ENCODE results near the gene RTN4RL1.

The RTN4RL1 gene

DNA sequence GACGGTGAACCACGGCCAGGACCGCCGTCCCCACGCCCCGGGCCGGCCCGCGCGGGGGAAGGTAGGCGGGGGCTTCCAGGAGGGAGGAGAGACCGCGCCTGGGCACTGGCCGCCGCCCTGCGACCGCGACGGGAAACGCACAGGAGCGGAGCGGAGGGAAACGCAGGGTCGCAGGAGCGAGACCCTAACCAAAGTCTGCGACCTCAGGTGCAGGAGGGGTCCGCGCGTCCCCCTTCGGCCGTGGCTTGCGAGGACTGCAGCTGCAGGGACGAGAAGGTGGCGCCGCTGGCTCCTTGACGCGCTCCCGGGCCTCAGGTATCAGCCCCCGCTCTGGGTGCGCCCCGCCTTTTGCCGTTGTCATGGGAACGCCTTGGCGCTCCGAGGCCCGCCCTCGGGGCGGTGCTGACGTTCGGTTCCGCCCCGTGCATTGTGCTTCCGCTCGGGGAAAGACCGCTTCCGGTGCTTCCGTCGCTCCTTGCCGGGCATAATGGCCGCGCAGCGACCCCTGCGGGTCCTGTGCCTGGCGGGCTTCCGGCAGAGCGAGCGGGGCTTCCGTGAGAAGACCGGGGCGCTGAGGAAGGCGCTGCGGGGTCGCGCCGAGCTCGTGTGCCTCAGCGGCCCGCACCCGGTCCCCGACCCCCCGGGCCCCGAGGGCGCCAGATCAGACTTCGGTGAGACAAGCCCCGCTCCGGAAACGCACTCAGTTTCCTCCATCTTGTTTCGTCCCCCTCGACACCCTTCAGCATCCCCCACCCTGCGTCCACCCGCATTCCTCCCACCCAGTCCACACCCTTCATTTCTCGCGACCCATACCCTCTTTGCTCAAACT, 16.6 kb upstream of the RTN4RL1 start, which contains the start of gene OVCA2 (continued):
- TF ChIP-seq ZNF155 (tag by site-specific recombination; IDR thresholded peaks at IDR 0.05) (no peak), ZNF510 (tag by site-specific recombination; IDR thresholded peaks at IDR 0.05; ENCODE audit: insufficient replicate concordance) (no peak), SP2 (tag by site-specific recombination; IDR thresholded peaks at IDR 0.05) (peak; percentile 95), KLF1 (tag by site-specific recombination; IDR thresholded peaks at IDR 0.05) (peak; percentile 84), ZNF416 (tag by site-specific recombination; IDR thresholded peaks at IDR 0.05) (no peak), ZNF248 (tag by site-specific recombination; IDR thresholded peaks at IDR 0.05) (no peak), ZNF121 (tag by site-specific recombination; IDR thresholded peaks at IDR 0.05) (no peak), ZNF560 (tag by site-specific recombination; IDR thresholded peaks at IDR 0.05; ENCODE audit: borderline replicate concordance) (no peak), OSR2 (tag by site-specific recombination; IDR thresholded peaks at IDR 0.05) (0 out of 2 replicates have a peak, but pooled peaks have one; percentile 20), ZNF514 (tag by site-specific recombination; IDR thresholded peaks at IDR 0.05) (no peak), ZNF394 (tag by site-specific recombination; IDR thresholded peaks at IDR 0.05; ENCODE audit: borderline replicate concordance) (no peak; the same call in 1 of the 2 replicates), YY2 (tag by site-specific recombination; IDR thresholded peaks at IDR 0.05) (peak; percentile 96), WT1 (tag by site-specific recombination; IDR thresholded peaks at IDR 0.05) (no peak; the same call in 1 of the 2 replicates), ZNF423 (tag by site-specific recombination; IDR thresholded peaks at IDR 0.05) (peak; percentile 46; the same call in 1 of the 2 replicates), ZNF311 (tag by site-specific recombination; IDR thresholded peaks at IDR 0.05; ENCODE audit: borderline replicate concordance) (no peak), HOXC10 (CRISPR knock-in tag; IDR thresholded peaks at IDR 0.05) (no peak), IKZF3 (tag by site-specific recombination; IDR thresholded peaks at IDR 0.05) (no peak), ZBTB21 (tag by site-specific recombination; IDR thresholded peaks at IDR 0.05) (0 out of 2 replicates have a peak, but pooled peaks have one; percentile 37), PRDM1 (tag by site-specific recombination; IDR thresholded peaks at IDR 0.05) (no peak), ZNF629 (tag by site-specific recombination; IDR thresholded peaks at IDR 0.05) (peak; percentile 80), GLIS1 (tag by site-specific recombination; IDR thresholded peaks at IDR 0.05) (peak; percentile 72), ZNF223 (tag by site-specific recombination; IDR thresholded peaks at IDR 0.05) (no peak; the same call in 1 of the 2 replicates), FEZF1 (tag by site-specific recombination; IDR thresholded peaks at IDR 0.05) (no peak), ZNF76 (tag by site-specific recombination; IDR thresholded peaks at IDR 0.05; ENCODE audit: borderline replicate concordance, low read depth) (peak; percentile 83; the same call in 1 of the 2 replicates), ZNF596 (tag by site-specific recombination; IDR thresholded peaks at IDR 0.05) (no peak), ZEB2 (tag by site-specific recombination; IDR thresholded peaks at IDR 0.05) (peak; percentile 88), MZF1 (tag by site-specific recombination; IDR thresholded peaks at IDR 0.05; ENCODE audit: borderline replicate concordance) (no peak), MEIS1 (CRISPR knock-in tag; IDR thresholded peaks at IDR 0.05; ENCODE audit: borderline replicate concordance) (no peak)
- TF ChIP-seq, protein P1, sequence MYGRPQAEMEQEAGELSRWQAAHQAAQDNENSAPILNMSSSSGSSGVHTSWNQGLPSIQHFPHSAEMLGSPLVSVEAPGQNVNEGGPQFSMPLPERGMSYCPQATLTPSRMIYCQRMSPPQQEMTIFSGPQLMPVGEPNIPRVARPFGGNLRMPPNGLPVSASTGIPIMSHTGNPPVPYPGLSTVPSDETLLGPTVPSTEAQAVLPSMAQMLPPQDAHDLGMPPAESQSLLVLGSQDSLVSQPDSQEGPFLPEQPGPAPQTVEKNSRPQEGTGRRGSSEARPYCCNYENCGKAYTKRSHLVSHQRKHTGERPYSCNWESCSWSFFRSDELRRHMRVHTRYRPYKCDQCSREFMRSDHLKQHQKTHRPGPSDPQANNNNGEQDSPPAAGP (tag by site-specific recombination; IDR thresholded peaks at IDR 0.05), result peak; percentile 90
- TF ChIP-seq, protein P2, sequence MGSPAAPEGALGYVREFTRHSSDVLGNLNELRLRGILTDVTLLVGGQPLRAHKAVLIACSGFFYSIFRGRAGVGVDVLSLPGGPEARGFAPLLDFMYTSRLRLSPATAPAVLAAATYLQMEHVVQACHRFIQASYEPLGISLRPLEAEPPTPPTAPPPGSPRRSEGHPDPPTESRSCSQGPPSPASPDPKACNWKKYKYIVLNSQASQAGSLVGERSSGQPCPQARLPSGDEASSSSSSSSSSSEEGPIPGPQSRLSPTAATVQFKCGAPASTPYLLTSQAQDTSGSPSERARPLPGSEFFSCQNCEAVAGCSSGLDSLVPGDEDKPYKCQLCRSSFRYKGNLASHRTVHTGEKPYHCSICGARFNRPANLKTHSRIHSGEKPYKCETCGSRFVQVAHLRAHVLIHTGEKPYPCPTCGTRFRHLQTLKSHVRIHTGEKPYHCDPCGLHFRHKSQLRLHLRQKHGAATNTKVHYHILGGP (tag by site-specific recombination; IDR thresholded peaks at IDR 0.05), result no peak
- TF ChIP-seq, protein P3, sequence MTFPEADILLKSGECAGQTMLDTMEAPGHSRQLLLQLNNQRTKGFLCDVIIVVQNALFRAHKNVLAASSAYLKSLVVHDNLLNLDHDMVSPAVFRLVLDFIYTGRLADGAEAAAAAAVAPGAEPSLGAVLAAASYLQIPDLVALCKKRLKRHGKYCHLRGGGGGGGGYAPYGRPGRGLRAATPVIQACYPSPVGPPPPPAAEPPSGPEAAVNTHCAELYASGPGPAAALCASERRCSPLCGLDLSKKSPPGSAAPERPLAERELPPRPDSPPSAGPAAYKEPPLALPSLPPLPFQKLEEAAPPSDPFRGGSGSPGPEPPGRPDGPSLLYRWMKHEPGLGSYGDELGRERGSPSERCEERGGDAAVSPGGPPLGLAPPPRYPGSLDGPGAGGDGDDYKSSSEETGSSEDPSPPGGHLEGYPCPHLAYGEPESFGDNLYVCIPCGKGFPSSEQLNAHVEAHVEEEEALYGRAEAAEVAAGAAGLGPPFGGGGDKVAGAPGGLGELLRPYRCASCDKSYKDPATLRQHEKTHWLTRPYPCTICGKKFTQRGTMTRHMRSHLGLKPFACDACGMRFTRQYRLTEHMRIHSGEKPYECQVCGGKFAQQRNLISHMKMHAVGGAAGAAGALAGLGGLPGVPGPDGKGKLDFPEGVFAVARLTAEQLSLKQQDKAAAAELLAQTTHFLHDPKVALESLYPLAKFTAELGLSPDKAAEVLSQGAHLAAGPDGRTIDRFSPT (tag by site-specific recombination; IDR thresholded peaks at IDR 0.05), result no peak
- TF ChIP-seq, protein P4, sequence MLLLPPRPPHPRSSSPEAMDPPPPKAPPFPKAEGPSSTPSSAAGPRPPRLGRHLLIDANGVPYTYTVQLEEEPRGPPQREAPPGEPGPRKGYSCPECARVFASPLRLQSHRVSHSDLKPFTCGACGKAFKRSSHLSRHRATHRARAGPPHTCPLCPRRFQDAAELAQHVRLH (tag by site-specific recombination; IDR thresholded peaks at IDR 0.05), result no peak
- TF ChIP-seq, protein P5, sequence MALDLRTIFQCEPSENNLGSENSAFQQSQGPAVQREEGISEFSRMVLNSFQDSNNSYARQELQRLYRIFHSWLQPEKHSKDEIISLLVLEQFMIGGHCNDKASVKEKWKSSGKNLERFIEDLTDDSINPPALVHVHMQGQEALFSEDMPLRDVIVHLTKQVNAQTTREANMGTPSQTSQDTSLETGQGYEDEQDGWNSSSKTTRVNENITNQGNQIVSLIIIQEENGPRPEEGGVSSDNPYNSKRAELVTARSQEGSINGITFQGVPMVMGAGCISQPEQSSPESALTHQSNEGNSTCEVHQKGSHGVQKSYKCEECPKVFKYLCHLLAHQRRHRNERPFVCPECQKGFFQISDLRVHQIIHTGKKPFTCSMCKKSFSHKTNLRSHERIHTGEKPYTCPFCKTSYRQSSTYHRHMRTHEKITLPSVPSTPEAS (tag by site-specific recombination; IDR thresholded peaks at IDR 0.05), result no peak
- TF ChIP-seq, protein P6, sequence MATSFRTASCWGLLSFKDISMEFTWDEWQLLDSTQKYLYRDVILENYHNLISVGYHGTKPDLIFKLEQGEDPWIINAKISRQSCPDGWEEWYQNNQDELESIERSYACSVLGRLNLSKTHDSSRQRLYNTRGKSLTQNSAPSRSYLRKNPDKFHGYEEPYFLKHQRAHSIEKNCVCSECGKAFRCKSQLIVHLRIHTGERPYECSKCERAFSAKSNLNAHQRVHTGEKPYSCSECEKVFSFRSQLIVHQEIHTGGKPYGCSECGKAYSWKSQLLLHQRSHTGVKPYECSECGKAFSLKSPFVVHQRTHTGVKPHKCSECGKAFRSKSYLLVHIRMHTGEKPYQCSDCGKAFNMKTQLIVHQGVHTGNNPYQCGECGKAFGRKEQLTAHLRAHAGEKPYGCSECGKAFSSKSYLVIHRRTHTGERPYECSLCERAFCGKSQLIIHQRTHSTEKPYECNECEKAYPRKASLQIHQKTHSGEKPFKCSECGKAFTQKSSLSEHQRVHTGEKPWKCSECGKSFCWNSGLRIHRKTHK (tag by site-specific recombination; IDR thresholded peaks at IDR 0.05), result no peak

All from HEK293 (cell line).